ENCODE measurements around the gene B3GALT5. TPM values are rescaled to one million over a fixed set of nuclear protein-coding genes. Genes with fewer than 3 reads are reported as not detected.

The B3GALT5 gene
- total RNA-seq, 6 experiments from 2014 or later, result 0.06 to 0.26 (median 0.09) TPM

DNA sequence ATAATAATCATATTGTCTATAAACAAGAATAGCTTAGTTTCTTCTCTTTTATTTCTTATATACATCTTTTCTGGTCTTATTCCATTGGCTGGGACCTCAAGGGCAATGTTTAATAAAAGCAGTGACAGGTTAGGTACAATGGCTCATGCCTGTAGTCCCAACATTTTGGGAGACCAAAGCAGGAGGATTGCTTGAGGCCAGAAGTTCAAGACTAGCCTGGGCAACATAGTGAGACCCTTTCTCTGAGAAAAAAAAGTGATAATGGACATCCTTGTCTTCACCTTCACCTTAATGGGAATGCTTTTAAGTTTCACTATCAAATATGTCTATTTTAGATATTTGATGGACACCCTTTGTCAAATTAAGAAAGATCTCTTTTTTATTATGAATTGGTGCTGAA is 8.1 kb downstream of the B3GALT5 start:
- Histone ChIP-seq H3K27ac (no peak overlapping the region), H3K36me3 (no peaks in the 10 kb centered on the region), H3K9me3 (no peaks in the 10 kb centered on the region), H3K27me3 (no peaks in the 10 kb centered on the region), H3K4me3 (no peak overlapping the region), H3K4me1 (no peaks in the 10 kb centered on the region)
- DNase-seq (no peak), ATAC-seq (no peak)
- TF ChIP-seq POLR2A (IDR thresholded peaks at IDR 0.05), result no peak
- TF ChIP-seq, protein P1, sequence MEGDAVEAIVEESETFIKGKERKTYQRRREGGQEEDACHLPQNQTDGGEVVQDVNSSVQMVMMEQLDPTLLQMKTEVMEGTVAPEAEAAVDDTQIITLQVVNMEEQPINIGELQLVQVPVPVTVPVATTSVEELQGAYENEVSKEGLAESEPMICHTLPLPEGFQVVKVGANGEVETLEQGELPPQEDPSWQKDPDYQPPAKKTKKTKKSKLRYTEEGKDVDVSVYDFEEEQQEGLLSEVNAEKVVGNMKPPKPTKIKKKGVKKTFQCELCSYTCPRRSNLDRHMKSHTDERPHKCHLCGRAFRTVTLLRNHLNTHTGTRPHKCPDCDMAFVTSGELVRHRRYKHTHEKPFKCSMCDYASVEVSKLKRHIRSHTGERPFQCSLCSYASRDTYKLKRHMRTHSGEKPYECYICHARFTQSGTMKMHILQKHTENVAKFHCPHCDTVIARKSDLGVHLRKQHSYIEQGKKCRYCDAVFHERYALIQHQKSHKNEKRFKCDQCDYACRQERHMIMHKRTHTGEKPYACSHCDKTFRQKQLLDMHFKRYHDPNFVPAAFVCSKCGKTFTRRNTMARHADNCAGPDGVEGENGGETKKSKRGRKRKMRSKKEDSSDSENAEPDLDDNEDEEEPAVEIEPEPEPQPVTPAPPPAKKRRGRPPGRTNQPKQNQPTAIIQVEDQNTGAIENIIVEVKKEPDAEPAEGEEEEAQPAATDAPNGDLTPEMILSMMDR (IDR thresholded peaks at IDR 0.05), result no peak
- intact Hi-C loops (cut with DNase I), result no loop called here

DNA sequence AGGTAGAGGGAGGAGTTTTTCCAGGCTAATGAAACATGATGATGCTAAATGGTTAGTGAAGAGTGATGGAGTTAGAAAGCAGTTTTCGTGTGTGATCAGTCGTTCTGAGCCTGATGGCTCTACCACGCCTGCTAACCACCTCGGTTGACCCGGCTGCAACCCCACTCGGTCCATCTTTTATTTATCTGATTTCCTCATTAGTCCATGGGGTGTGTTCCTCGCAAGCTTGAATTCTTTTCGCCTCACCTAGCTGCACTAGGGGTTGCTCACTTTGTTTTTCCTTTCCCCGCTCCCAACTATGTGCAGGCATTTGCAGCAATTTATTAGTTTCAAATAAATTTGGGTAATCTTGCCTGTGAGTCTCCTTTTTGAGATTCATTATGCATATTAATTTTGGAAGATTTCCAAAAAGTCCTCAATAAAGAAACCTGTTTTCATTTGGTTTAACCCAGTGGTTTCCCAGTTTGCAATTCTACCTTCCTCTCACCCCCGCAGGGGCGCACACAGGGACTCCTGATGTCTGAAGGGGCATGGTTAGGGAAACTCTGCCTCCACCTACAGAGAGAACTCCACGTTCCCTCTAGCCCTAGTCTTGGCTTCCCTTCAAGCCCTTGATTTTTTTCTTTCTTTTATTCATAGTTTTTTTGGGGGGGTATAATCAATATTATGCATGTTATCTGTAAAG is 12.6 kb downstream of the B3GALT5 start:
- peaks cover 0 to under 1% of the 10 kb centered on the region in 2 donors for H3K27me3 ChIP-seq
- H3K36me3 ChIP-seq, result no peaks in the 10 kb centered on the region
- TF ChIP-seq POLR2A (IDR thresholded peaks at IDR 0.05), result no peak
- TF ChIP-seq, protein P1 (IDR thresholded peaks at IDR 0.05), result no peak
- ATAC-seq (no peak), DNase-seq (no peak)
- H3K27ac ChIP-seq, result no peak overlapping the region
- H3K4me1 ChIP-seq, result no peaks in the 10 kb centered on the region
- H3K4me3 ChIP-seq, result no peak overlapping the region
- H3K9me3 ChIP-seq, result no peaks in the 10 kb centered on the region
- WGBS (ENCODE audit: insufficient coverage, low coverage, low lambda C conversion rate, missing lambda C conversion rate), result 56% methylated on average over 12 of the region's 12 CpGs
- intact Hi-C loops (cut with DNase I), result no loop called here

DNA sequence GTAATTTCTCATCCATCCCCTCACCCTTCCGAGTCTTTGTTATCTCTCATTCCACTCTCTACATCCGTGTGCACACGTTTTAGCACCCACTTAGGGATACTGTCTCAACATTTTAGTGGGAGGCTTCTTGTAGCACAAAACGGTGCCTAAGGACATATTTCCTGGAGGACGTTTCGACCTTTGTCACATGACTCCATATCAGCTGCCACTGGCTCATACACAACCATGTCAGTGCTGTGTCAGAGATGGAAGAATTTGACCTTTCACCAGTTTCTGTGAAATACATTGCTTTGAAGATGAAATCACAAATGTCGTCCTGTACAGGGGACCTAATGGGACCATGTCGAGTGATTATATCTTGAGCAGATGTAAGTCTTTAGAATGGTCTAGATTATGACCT is 15.6 kb downstream of the B3GALT5 start:
- intact Hi-C loops (cut with DNase I), result no loop called here
- H3K36me3 ChIP-seq, result no peaks in the 10 kb centered on the region
- ATAC-seq (no peak), DNase-seq (no peak)
- H3K9me3 ChIP-seq, result no peaks in the 10 kb centered on the region
- 35% methylated on average over 8 of the region's 8 CpGs for WGBS (ENCODE audit: insufficient coverage, low coverage, low lambda C conversion rate, missing lambda C conversion rate)
- H3K27me3 ChIP-seq, result peaks cover 0 to 4% of the 10 kb centered on the region in 2 donors
- TF ChIP-seq POLR2A (IDR thresholded peaks at IDR 0.05), result no peak
- TF ChIP-seq, protein P1 (IDR thresholded peaks at IDR 0.05), result no peak
- no peak overlapping the region for H3K27ac ChIP-seq
- H3K4me1 ChIP-seq, result no peaks in the 10 kb centered on the region
- no peak overlapping the region for H3K4me3 ChIP-seq

DNA sequence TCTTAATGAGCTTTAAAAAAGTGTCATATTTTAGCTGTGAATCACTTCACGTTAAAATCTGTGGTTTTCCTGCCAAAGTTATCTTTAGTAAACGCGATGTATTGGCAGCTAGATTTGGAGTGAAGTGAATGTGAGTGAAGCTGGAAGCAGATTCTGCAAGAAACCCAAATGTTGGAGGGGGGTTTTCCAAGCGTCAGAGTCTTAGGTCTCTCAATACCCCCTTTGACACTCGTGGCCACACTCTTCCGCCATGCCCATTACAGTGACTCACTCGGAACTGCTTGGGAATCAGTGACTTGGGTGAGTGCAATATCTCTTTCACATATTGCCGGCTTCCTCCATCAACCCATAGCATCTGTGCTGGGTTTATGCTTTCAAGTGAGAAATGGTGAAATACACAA is 17.5 kb downstream of the B3GALT5 start:
- intact Hi-C loops (cut with DNase I), result no loop called here
- DNase-seq (no peak), ATAC-seq (no peak)
- no peaks in the 10 kb centered on the region for H3K9me3 ChIP-seq
- H3K4me3 ChIP-seq, result no peak overlapping the region
- no peak overlapping the region for H3K27ac ChIP-seq
- H3K36me3 ChIP-seq, result no peaks in the 10 kb centered on the region
- no peak for TF ChIP-seq POLR2A (IDR thresholded peaks at IDR 0.05)
- TF ChIP-seq, protein P1 (IDR thresholded peaks at IDR 0.05), result no peak
- peaks cover 0 to 4% of the 10 kb centered on the region in 2 donors for H3K27me3 ChIP-seq
- WGBS (ENCODE audit: insufficient coverage, low coverage, low lambda C conversion rate, missing lambda C conversion rate), result 59% methylated on average over 7 of the region's 8 CpGs
- H3K4me1 ChIP-seq, result no peaks in the 10 kb centered on the region

DNA sequence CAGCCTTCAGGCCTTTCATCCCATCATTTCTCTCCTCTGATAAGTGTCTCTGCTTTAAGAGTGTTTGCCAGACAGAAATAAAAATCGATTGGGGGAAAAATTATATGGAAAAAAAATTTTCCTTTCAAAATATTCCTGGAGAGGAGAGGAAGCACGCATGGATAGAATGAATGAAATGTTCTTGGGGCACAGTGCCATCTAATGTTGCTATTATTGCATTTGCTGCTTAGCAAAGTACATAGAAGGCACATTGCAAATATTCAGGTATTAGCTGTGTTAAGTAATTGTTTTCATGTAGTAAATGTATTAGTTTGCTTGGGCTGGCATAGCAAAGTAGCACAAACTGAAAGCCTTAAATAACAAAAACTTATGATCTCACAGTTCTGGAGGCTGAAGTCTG is 18.1 kb downstream of the B3GALT5 start:
- H3K4me3 ChIP-seq, result no peak overlapping the region
- intact Hi-C loops (cut with DNase I), result no loop called here
- WGBS (ENCODE audit: insufficient coverage, low coverage, low lambda C conversion rate, missing lambda C conversion rate), result 13% methylated on average over 2 of the region's 2 CpGs
- ATAC-seq (no peak), DNase-seq (no peak)
- no peaks in the 10 kb centered on the region for H3K36me3 ChIP-seq
- peaks cover 0 to 4% of the 10 kb centered on the region in 2 donors for H3K27me3 ChIP-seq
- no peaks in the 10 kb centered on the region for H3K9me3 ChIP-seq
- H3K4me1 ChIP-seq, result no peaks in the 10 kb centered on the region
- H3K27ac ChIP-seq, result no peak overlapping the region
- no peak for TF ChIP-seq POLR2A (IDR thresholded peaks at IDR 0.05)
- TF ChIP-seq, protein P1 (IDR thresholded peaks at IDR 0.05), result no peak
